DMS153 treated with DMSO at 0.1 percent for 48 hours (cell line): ENCODE data around the gene HOXA7.

Source experiments
- DNase-seq: peaks from one replicate; lab custom pipeline; 2025; ENCODE audit not compliant: unreplicated experiment; lab: John Stamatoyannopoulos, UW

The HOXA7 gene

DNA sequence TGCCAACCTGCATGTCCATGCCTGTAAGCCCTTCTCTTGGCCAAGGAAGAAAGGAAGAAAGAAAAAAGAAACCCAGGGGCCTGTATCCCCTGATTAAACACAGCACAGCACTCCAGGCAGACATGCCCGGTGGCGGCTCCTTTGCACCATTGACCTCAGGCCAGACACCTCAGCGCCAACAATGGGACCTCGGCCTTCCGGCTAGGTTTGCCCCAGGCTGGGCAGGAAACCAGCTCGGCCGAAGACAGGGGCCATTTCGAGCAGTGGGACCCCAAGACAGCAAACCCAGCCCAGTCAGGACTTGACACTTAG is 14.8 kb upstream of the HOXA7 start:
- peak; percentile 59 for DNase-seq

DNA sequence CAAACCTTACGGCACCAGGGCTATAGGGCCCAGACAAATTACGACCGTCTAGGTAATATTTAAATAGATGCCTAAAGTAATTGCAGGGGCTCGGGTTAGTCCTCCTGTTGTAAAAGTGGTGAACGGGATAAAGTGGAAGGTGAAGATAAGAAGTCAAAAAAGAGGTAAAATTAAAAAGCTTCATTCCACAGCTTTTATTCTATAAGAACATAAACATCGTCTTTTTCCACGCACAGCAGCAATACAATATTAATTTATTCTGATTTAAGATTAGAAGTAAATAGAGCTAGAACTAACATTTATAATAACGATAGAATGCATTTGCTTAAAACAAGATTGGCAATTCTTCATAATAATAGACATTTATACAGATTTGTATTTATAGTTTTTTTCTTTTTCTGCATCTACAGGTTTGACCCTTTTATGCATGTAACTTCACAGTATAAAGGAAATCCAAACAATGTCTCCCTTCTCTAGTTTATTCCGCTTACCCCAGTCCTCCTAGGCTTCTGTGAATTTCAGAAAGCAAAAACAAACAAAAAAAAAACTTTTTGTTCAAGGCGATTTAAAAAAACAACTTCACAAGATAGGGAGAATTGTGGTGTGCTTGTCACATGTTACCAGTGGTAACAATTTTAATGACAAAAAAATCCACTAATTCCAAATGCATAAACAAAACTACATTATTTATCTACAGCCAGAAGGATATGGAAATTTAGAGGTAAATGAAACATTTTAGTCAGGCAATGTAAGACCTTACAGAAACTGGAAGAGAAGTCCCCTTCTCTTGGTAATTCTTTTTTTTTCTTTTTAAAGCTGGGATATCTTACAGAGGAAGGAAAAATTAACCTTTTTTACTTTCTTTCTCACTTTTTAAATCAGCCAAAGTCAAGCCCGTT is 14.2 kb upstream of the HOXA7 start:
- DNase-seq, result peak; percentile 77

DNA sequence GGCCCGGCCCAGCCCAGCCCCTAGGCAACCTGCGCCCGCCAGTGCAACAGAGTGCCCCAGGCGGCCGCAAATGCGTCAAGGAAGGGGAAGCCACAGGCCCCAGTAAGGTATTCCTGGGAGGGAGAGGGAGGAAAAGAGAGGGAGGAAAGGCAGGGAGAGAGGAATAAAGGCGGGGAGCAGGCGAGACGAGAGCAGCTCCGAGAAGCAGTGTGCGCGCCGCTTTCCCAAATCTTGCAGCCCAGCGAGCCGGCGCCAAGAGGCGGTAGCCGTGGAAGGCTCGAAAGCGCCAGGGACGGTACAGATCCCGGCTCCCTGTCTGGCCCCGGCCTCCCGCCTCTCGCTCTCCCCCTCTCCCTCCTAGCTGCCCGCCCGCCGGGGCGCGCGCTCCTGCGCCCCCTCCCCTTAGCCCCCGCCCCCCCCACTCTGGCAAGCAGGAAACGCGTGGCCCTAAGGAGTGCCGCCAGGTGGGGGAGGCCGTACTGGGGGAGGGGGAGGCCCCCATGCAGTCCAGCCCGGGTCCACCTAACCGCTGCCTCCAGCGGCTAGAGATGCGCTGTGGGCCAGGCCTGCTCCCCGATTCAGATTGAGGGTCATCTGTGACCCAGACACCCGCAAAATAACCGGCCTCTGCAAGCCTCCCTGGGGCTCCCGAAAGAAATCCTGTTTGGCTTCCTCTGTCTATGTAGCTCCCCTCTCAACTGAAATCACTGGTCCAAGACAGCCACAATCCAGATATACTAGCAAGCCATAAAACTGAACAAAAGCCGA is 13.4 kb upstream of the HOXA7 start:
- peak; percentile 81 for DNase-seq

DNA sequence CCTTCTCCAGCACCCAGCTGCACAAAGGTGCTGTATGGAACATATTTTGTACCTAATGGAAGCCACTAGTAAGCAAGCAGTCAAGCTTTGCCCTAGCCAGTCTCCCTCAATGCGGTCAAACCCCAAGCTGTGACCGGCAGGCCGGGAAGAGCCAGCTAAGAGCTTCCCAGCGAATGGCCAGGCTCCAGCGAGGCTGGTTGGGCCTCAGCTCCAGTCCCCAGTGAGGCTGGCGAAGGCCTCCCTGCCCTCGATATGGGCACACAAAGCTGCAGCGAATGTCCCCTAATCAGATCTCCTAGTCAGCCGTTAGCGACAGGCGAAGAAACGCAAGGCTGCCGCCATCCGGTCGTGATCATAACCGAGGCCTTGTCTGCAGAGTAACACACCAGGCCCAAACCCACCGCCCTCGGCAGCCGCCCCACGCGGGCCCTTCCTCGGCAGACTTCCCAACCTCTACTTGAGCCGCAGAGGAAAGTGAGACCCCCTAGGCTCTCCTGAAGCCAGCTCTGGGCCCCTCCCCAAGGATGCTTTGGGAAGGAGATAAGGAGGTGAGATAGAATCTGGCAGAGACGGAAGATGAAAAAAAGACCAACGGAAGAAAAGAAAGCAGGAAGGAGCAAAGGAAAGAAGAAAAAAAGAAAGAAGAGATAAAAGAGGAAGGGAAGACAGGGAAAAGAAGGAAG is 11.9 kb upstream of the HOXA7 start:
- DNase-seq, result no peak

DNA sequence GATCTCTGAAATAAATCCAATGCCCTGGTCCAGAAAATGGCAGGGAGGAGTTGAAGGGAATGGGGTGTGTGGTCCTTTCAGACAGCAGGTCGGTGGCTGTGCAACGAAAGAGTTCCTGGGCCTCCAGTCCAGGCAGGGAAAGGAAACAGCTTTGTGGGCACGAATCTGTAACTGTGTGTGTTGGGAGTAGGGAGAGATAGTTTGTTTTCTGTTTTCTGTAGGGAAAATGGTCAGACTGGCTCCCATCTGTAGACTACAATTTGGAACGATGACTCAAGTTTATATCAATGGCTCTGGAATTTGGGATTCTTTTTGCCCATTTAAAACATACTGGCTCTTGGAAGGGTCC is 11.4 kb upstream of the HOXA7 start:
- DNase-seq, result no peak

DNA sequence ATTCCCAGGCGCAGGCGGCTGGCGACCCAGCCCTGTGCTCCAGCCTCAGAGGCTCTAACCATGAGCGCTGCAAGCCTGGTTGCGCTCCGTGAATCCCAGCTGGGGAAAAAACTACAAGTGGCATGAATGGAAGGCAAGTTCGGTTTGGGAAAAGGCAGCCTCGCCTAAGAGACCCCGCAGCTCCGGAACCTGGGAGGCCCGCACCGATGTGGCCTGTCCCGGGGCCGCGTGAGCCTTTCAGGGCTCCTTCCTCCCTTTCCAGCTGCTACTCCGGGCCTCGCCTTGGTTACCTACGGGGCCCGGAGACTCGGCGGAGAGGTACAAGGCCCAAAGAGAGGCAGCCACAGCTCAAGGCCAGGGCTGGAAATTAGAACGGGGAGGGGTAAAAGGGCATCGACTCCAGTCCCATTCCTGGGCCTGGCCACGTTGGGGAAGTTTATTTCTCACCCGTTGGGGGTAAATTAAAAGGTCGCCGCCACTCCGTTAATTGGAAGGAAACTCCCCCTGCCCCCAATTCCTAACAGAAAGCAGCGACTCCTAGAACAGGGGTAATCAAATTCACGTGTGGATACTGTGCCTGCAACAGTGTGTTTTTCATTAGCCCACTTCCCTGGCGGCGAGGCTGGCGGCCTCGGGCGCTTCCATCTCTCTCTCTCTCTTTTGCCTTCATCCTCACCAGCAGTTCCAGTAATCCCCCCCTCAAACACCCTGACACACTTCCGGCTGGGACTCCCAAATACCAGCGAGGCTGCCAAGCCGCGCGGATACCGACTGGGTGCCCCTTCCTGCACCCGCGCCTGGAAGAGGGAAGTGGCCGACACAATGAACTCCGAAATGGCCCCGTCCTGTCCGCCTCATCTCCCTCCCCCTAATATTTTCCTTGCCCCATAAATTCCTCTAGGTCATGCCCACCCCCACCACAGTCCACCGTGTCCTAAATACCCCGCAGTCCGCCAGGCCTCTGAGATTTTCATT is 10.3 kb upstream of the HOXA7 start:
- DNase-seq, result no peak

DNA sequence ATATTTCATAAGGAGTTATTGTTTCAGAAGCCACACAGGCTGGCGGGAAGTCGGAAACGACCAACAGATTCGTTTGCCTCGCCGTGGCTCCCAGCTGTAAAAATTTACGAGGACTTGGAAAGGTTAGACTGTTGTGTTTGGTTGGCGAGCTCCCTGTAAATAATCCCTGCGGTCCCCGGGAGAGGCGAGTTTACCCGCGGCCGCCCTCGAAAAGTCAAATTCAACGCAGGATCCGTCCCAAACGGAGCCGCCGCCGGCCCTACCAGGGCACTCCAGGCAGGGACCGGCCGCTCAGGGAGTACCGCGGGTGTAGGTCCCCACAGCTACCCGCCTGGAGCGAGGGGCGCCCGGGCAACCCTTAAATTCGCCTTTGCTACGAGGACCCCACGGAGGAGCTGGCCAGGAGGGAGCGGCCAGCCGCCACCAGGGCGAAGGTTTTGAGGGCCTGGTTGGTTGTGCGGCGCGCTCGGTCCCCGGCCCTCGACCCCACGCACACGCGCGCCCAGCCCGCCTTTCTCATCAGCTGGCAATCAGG is 9.6 kb upstream of the HOXA7 start:
- no peak for DNase-seq

DNA sequence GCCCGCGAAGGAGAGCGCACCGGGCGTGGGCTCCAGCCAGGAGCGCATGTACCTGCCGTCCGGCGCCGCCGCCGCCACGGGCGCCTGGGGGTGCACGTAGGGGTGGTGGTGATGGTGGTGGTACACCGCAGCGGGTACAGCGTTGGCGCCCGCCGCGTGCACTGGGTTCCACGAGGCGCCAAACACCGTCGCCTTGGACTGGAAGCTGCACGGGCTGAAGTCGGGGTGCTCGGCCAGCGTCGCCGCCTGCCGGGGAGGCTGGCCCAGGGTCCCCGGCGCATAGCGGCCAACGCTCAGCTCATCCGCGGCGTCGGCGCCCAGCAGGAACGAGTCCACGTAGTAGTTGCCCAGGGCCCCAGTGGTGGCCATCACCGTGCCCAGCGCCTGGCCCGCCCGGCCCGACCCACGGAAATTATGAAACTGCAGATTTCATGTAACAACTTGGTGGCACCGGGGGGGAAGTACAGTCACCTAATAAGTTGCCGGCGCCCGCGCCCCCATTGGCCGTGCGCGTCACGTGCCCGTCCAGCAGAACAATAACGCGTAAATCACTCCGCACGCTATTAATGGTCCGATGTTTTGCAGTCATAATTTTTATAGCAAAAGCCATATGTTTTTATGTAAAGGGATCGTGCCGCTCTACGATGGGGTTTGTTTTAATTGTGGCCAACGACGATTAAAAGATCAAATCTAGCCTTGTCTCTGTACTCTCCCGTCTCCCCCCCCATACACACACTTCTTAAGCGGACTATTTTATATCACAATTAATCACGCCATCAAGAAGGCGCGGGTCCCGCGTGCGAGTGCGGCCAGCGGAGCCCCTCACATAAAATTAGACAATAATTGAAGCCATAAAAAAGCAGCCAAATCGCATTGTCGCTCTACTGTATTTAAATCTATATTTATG is 8.9 kb upstream of the HOXA7 start, which contains the start of gene HOXA9:
TSS of gene HOXA9 (minus strand) at position 449 of the 907 bp plus-strand sequence. CDS start at position 369, 80 bp downstream.
- no peak for DNase-seq

DNA sequence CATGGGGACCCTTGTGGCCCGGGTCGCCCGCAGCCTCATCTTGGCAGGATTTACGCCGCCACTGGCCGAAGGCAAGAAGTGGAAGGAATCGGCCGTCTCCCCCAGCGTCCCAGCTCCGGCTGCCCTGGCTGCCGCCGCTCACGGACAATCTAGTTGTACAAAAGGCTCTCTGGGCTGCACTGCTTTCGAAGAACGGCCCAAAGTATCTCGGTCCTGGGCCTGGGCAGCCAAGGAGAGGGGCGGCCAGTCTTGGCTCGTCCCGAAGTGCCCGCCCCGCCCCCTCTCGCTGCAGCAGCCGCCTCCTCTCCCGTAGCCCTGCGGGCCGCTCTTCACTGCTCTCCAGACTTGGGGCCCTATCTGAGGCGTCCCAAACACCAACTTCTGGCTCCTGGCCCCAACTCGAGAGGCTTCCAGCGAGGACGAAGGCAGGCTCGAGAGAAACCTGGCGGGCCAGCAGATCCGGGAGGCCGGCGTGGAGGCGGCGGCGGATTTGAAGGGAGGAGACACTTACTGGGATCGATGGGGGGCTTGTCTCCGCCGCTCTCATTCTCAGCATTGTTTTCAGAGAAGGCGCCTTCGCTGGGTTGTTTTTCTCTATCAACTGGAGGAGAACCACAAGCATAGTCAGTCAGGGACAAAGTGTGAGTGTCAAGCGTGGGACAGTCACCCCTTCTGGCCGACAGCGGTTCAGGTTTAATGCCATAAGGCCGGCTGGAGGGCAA is 8.1 kb upstream of the HOXA7 start:
- no peak for DNase-seq

DNA sequence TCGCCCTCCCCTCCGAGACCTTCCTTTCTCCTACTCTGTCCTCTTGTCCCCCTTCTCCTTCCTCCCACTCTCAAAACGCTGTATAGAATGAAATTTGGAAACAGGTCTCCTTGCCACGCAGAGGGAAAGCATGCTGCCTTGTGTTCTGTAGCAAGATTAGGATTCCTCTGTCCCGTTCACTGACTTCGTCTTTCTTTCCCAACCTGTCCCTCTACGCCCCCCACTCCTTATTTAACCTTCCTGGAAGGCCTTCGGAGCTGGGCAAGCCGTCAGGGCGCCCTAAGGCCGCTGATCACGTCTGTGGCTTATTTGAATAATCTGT is 7.5 kb upstream of the HOXA7 start:
- DNase-seq, result no peak

DNA sequence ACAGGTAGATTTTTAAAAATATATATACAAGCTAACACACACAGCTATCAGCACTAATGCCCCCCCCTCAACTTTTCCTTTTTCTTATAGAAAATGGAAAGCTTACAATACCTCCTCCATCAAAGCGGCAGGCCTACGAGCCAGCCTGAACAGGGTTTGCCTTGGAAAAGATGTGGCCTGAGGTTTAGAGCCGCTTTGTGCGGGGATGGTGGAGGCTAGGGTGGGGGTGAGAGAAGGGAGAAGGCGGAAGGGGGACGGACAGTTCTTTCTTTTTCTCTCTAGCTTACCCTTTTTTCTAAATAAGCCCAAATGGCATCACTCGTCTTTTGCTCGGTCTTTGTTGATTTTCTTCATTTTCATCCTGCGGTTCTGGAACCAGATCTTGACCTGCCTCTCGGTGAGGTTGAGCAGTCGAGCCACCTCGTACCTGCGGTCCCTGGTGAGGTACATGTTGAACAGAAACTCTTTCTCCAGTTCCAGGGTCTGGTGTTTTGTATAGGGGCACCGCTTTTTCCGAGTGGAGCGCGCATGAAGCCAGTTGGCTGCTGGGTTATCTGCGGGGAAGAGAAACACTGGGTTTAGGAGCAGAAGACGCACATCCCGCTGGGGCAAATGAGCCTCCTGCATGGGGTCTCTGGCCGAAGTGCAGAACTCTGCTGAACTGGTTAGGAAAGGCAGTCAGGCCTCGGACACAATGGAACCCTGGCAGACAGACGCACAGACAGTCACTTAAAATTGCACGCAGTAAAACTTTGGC is 7.0 kb upstream of the HOXA7 start:
- no peak for DNase-seq

DNA sequence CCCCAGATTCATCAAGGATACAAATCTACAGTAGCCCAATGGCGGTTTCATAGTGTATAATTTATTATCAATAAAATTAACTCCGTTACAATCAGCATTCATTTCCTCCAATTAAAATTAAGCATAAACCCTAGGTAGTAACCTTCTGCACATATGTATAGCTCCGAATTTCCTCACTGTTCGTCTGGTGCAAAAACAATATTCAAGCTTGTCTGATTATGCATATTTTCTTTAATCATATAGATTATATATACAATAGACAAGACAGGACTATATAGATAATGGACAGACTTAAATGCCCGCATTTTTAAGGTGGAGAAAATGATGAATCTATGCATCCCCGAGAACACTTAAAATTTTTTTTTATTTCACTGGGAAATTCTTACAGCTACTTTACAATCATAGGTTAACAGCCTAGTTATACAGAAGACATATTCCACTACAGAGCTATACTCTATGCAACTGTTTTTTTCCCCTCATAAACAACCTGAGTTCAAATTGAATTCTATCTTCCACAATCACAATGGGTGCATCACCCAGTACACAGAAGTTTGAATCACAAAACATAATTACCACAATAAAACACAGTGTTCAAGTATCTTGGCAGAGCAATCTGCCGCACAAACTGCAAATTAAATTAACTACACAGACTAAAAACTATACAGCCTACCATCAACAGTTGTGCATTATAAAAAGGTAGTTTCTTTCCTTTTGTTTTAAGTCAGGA is 6.2 kb upstream of the HOXA7 start:
- DNase-seq, result no peak

DNA sequence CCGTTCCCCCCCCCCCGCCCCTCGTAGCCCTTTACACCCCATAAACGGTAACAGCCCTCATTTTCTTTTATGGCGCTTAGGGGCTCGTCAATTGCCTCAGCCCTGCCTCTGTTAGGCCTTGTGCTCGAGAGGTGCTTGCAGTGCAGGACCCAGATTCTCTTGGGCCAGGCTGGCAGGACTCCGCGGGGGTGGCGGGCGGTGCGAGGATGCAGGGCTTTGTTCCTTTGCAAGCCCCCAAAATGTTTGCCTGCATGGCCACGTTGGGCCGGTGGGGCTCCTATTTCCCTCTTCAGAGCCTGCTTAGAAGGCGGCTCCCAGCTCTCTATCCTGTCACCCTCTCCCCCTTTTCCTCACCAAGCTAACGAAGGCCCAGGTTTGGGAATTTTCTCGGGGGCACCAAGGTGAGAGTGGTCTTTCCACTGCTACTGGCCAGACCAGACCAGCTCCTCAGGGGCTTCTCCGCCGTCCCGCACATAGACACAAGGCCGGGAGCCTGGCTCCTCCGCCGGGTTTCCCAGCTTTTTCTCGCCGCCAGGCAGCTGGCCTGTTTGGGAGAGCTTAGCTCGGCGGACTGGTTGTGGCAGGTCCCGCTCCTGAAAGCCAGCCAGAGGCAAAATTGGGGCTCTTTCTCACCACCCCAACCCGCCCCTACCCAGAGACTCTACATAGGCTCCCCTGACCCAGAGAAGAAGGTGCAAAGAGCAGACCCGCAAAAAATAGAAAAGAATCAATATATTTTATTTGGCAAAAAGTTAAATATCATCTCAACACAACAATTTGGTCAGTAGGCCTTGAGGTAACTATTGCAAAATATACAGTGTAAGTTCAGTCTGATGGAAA is 5.5 kb upstream of the HOXA7 start:
- DNase-seq, result no peak

DNA sequence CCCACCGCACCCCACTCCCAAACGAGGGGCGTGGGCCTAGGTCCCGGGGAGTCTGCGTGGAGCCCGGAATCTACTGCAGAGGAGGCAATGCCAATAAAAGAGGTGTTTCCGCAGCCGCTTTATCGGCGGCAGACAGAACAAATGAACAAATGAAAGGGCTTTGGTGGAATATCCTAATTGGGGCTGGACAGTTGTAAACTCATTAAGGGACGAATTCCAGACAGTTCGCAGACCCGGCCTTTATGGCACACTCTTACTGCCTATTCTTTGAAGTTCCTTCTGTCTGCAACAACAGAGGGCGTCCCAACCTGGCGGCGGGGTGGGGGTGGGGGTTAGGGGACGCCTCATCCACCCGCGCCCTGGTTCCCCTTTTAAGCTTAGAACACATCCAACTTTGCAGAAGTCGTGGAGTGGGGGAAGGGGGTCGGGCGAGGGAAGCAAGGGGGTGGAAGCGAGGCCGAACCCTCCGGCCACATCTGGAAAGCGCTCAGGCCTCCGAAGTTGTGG is 4.8 kb upstream of the HOXA7 start:
- DNase-seq, result no peak

DNA sequence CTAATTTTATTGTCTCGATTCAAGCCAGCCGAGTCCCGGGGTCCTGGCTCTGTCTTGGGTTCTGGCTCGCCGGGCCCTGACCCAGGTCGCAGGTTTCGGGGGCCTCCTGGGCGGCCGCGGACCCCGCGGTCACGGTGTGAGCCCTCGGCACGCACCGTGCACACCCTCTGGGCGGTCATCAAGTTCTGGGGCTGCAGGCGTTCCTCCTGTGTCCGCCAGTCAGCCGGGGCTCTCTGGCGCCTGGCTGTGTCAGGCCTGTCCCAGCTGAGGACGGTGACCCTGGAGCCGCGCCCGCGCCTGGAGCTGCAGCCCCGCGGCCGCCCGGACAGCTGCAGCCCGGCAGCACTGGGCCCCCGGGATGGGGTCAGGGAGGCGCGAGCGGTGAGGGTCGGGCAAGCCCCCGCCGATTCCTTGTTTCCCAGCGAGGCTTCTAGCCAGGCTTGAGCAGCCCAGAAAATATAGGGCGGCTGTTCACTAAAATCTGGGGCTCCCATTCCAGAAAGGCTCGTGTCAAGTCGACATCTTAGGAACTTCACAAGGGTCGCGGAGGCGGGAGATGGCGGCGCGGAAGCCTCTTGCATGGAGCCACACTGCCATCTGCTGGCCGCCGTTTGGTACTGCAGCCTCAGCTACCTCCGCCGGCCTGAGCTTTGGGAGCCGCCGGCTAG is 4.2 kb upstream of the HOXA7 start:
- peak; percentile 87 for DNase-seq

DNA sequence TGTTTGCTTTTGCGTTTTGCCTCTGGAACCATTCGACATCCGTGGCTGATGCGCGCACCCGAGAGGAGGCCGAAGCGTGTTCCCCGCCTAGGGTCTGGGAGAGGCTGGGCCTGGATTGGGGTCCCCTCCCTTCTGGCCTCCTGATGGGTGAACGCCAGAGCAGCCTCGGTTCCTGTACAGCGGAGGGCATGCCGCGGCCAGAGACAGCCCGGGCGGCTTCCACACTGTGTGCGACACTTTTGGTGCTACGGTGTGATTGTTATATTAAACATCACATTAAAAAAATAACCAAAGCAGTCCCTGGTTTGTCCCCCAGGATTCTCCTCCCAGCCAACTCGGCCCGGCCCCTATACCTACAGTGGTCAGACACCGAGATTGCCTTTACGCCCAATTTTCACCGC is 3.7 kb upstream of the HOXA7 start:
- DNase-seq, result no peak
